ENCODE measurements around the gene LTB4R. TPM values are rescaled to one million over a fixed set of nuclear protein-coding genes. Genes with fewer than 3 reads are reported as not detected.

The LTB4R gene
- total RNA-seq, 2 donors from 2014 or later, result 11.8 to 14.2 TPM

- WGBS, result 81% methylated on average over 3 of the region's 3 CpGs
- Histone ChIP-seq H3K27me3 (replicated peaks; ENCODE audit: insufficient read depth) (no peaks in the 10 kb centered on the region), H3K9me3 (no peaks in the 10 kb centered on the region), H3K36me3 (no peaks in the 10 kb centered on the region), H3K4me1 (replicated peaks) (no peaks in the 10 kb centered on the region), H3K4me3 (no peak overlapping the region), H3K27ac (no peak overlapping the region)
- DNase-seq (ENCODE audit: low spot score), result no peak
- intact Hi-C loops (cut with DNase I), result no loop called here
- TF ChIP-seq POLR2AphosphoS5 (IDR thresholded peaks at IDR 0.05) (no peak), POLR2A (IDR thresholded peaks at IDR 0.05) (no peak), CTCF (IDR thresholded peaks at IDR 0.05) (no peak)
Measured at GRCh38 chr14:24282736-24283135, 28.6 kb upstream of the LTB4R start.

DNA sequence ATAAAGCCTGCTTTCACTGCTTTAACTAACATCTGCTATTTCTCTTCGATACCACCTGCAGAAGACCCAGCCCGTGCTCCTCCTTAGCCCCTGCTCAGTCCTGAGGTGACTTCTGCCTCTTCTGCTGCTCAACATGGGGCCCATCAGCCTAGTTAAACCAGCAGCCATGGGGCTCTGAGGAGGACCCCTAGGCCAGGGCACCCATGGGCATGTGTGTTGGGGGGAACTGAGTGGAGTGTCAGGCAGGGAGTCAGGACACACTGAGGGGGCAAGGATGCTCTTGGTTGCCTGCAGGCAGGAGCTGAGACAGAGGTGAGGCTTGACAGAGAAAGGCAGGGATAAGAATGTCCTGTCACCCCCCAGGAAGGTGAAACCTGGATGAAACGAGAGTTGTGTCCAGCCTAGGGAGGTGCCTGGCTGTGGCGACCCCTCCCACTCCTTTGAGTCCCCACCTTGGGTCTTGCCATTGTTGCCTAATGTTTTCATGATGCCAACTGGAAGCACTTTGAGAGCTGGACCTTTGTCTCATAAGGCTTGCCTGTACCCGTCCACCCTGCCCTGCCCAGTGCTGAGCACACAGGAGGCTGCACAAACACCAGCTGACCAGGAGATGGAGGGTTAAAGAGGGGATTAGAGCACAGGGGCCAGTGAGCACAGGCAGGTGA, 27.4 kb upstream of the LTB4R start:
- Histone ChIP-seq H3K9me3 (no peaks in the 10 kb centered on the region), H3K27me3 (replicated peaks; ENCODE audit: insufficient read depth) (no peaks in the 10 kb centered on the region), H3K4me1 (replicated peaks) (no peaks in the 10 kb centered on the region), H3K27ac (no peak overlapping the region), H3K4me3 (no peak overlapping the region), H3K36me3 (no peaks in the 10 kb centered on the region)
- intact Hi-C loops (cut with DNase I), result no loop called here
- DNase-seq (ENCODE audit: low spot score), result no peak
- 78% methylated on average over 5 of the region's 5 CpGs for WGBS
- TF ChIP-seq POLR2A (IDR thresholded peaks at IDR 0.05) (no peak), POLR2AphosphoS5 (IDR thresholded peaks at IDR 0.05) (no peak), CTCF (IDR thresholded peaks at IDR 0.05) (no peak)

DNA sequence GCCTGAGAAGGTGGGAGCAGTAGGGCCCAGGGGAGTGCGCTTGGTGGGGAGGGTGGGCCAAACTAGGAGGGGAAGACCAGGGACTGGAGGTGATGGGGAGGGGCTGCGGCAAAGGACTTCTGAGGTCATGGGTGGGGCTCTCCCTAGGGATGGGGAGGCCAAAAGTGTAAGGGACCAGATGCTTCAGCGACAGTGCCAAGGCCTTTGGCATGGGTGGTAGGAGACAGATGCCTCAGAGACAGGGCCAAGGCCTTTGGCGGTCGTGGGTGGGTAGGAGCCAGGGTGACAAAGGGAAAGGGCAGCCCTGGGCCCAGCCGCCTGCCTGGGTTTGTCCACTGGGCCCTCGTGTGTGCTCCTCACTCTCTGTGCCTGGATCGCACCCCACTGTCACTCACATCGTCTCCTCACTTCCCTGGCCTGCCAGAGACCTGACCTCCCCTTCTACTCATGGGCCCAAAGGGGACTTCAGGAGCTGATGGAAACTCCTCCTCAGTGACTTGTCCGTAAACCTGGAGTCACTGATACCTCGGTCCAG, 26.7 kb upstream of the LTB4R start:
- no peak for DNase-seq (ENCODE audit: low spot score)
- WGBS, result 78% methylated on average over 11 of the region's 11 CpGs
- no peaks in the 10 kb centered on the region for H3K27me3 ChIP-seq (replicated peaks; ENCODE audit: insufficient read depth)
- TF ChIP-seq POLR2AphosphoS5 (IDR thresholded peaks at IDR 0.05) (no peak), POLR2A (IDR thresholded peaks at IDR 0.05) (no peak), CTCF (IDR thresholded peaks at IDR 0.05) (no peak)
- no peaks in the 10 kb centered on the region for H3K36me3 ChIP-seq
- no peak overlapping the region for H3K4me3 ChIP-seq
- H3K27ac ChIP-seq, result no peak overlapping the region
- no peaks in the 10 kb centered on the region for H3K9me3 ChIP-seq
- intact Hi-C loops (cut with DNase I), result no loop called here
- no peaks in the 10 kb centered on the region for H3K4me1 ChIP-seq (replicated peaks)

- TF ChIP-seq POLR2AphosphoS5 (IDR thresholded peaks at IDR 0.05), result no peak
- no peak for TF ChIP-seq CTCF (IDR thresholded peaks at IDR 0.05)
- TF ChIP-seq POLR2A (IDR thresholded peaks at IDR 0.05), result no peak
- H3K27me3 ChIP-seq (replicated peaks; ENCODE audit: insufficient read depth), result no peaks in the 10 kb centered on the region
- H3K4me1 ChIP-seq (replicated peaks), result no peaks in the 10 kb centered on the region
- no peak overlapping the region for H3K27ac ChIP-seq
- H3K4me3 ChIP-seq, result no peak overlapping the region
- WGBS, result 57% methylated on average over 4 of the region's 4 CpGs
- no peak for DNase-seq (ENCODE audit: low spot score)
- H3K9me3 ChIP-seq, result no peaks in the 10 kb centered on the region
- H3K36me3 ChIP-seq, result no peaks in the 10 kb centered on the region
- intact Hi-C loops (cut with DNase I), result no loop called here
Measured at GRCh38 chr14:24285351-24285750, 26.0 kb upstream of the LTB4R start.

DNA sequence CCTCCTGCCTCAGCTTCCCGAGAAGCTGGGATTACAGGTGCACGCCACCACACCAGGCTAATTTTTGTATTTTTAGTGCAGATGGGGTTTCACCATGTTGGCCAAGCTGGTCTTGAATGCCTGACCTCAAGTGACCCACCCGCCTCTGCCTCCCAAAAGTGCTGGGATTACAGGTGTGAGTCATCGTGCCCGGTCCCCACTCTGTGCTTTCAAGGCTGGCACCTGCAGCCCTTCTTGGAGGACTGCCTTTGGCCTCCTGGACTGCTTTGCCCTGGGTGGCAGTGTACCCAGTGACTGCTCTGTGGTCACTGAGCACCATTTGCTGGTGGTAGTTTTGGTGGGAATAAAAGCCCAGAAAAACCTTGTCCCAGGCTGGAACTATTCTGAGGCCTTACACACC, 24.3 kb upstream of the LTB4R start:
- no peak for DNase-seq (ENCODE audit: low spot score)
- TF ChIP-seq POLR2AphosphoS5 (IDR thresholded peaks at IDR 0.05) (no peak), POLR2A (IDR thresholded peaks at IDR 0.05) (no peak), CTCF (IDR thresholded peaks at IDR 0.05) (no peak)
- Histone ChIP-seq H3K36me3 (no peaks in the 10 kb centered on the region), H3K27ac (no peak overlapping the region), H3K27me3 (replicated peaks; ENCODE audit: insufficient read depth) (no peaks in the 10 kb centered on the region), H3K4me3 (no peak overlapping the region), H3K4me1 (replicated peaks) (no peaks in the 10 kb centered on the region), H3K9me3 (no peaks in the 10 kb centered on the region)
- 96% methylated on average over 5 of the region's 5 CpGs for WGBS
- intact Hi-C loops (cut with DNase I), result no loop called here

Data from prostate gland (tissue), 2 donors.